Breast epithelium (tissue), 4 donors: Measurements from ENCODE around the gene PIP5KL1. TPM values are rescaled to one million over a fixed set of nuclear protein-coding genes. Genes with fewer than 3 reads are reported as not detected.

Experiments
- DNase-seq, 2 donors: peaks; one replicate each; pipeline ENCODE4 v3.0.0-alpha.2; 2019; ENCODE audit warnings: low spot score in 2 of 2
- H3K27ac ChIP-seq, 2 donors: fragments of 200-600 bp; sonication (generic) in 1 of 2; one replicate each; pipeline ENCODE4 v1.5.1; 2016 to 2019; ENCODE audit warnings: mild to moderate bottlenecking in 1 of 2
- H3K27me3 ChIP-seq, 2 donors: fragments of 200-600 bp; sonication (generic) in 1 of 2; one replicate each; pipeline versions ENCODE4 v1.5.1 to v1.6.0; 2017 to 2019; ENCODE audit warnings: control low read depth in 1 of 2, mild to moderate bottlenecking in 1 of 2
- H3K36me3 ChIP-seq: fragments of 200-600 bp; one replicate; pipeline ENCODE4 v1.5.1; 2019
- H3K4me1 ChIP-seq, 2 donors: fragments of 200-600 bp; sonication (generic); one replicate each; pipeline ENCODE4 v1.5.1; 2016 to 2019; ENCODE audit warnings: control low read depth in 1 of 2
- H3K4me3 ChIP-seq, 3 donors: fragments of 200-600 bp; sonication (generic); 1 replicate in 2 of 3; 2 replicates in 1 of 3; pipeline ENCODE4 v1.5.1; 2016 to 2019; ENCODE audit warnings: mild to moderate bottlenecking in 3 of 3, moderate library complexity in 2 of 3
- H3K9me3 ChIP-seq, 2 donors: fragments of 200-600 bp; sonication (generic) in 1 of 2; one replicate each; pipeline ENCODE4 v1.5.1; 2016 to 2019; ENCODE audit warnings: control low read depth in 1 of 2
- POLR2A ChIP-seq: fragments of 450-650 bp; IDR thresholded peaks from one replicate; pipeline ENCODE4 v1.6.1; 2016; ENCODE audit warnings: antibody characterized with exemption, mild to moderate bottlenecking, moderate library complexity
- POLR2AphosphoS5 ChIP-seq, 3 donors: sonication (generic); formaldehyde crosslinking; IDR thresholded peaks; one replicate each; pipeline ENCODE4 v1.6.1; 2017; ENCODE audit warnings: antibody characterized with exemption in 3 of 3
- intact Hi-C: fragments of 100-400 bp; cut with DNase I; formaldehyde crosslinking; loops from one replicate; pipeline ENCODE4 v1.15.1; 2023; ENCODE audit warnings: low total_unique reads
- total RNA-seq, 3 donors: library from RNA; depleted of rRNA; stranded (reverse); fragments of >200 nt; gene quantifications; one replicate each; pipeline ENCODE4 v1.1.0, GENCODE V29; 2016
- TF ChIP-seq, protein P1 (sequence below), 3 donors: fragments of 450-650 bp; IDR thresholded peaks; one replicate each; pipeline ENCODE4 v1.5.1; 2016 to 2017; ENCODE audit warnings: antibody characterized with exemption in 3 of 3, mild to moderate bottlenecking in 3 of 3, moderate library complexity in 3 of 3

The PIP5KL1 gene
- total RNA-seq, 3 donors from 2014 or later = 2.2 to 10.1 (median 5.2) TPM

GRCh38 chr9:127897193-127897692, 33.3 kb downstream of the PIP5KL1 start:
- Histone ChIP-seq H3K4me1 (peaks cover 0 to 6% of the 10 kb centered on the region in 2 donors), H3K27me3 (no peaks in the 10 kb centered on the region), H3K9me3 (peaks cover 4 to 12% of the 10 kb centered on the region in 2 donors), H3K36me3 (peaks cover 18% of the 10 kb centered on the region), H3K27ac (peak overlapping the region; percentile 87 to 96), H3K4me3 (peak overlapping the region; percentile 91 to 98 (median 93))
- intact Hi-C loops = no loop called here
- DNase-seq = peak; percentile 74 to 78
- TF ChIP-seq POLR2A (no peak), POLR2AphosphoS5 (IDR thresholded peaks at IDR 0.05) (no peak)
- TF ChIP-seq, protein P1, sequence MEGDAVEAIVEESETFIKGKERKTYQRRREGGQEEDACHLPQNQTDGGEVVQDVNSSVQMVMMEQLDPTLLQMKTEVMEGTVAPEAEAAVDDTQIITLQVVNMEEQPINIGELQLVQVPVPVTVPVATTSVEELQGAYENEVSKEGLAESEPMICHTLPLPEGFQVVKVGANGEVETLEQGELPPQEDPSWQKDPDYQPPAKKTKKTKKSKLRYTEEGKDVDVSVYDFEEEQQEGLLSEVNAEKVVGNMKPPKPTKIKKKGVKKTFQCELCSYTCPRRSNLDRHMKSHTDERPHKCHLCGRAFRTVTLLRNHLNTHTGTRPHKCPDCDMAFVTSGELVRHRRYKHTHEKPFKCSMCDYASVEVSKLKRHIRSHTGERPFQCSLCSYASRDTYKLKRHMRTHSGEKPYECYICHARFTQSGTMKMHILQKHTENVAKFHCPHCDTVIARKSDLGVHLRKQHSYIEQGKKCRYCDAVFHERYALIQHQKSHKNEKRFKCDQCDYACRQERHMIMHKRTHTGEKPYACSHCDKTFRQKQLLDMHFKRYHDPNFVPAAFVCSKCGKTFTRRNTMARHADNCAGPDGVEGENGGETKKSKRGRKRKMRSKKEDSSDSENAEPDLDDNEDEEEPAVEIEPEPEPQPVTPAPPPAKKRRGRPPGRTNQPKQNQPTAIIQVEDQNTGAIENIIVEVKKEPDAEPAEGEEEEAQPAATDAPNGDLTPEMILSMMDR (IDR thresholded peaks at IDR 0.05) = no peak

GRCh38 chr9:127896395-127897192, 34.0 kb downstream of the PIP5KL1 start:
- peaks cover 18% of the 10 kb centered on the region for H3K36me3 ChIP-seq
- H3K9me3 ChIP-seq = peaks cover 4 to 12% of the 10 kb centered on the region in 2 donors
- no peaks in the 10 kb centered on the region for H3K27me3 ChIP-seq
- intact Hi-C loops = no loop called here
- peak overlapping the region; percentile 87 to 96 for H3K27ac ChIP-seq
- no peak for DNase-seq
- peaks cover 0 to 6% of the 10 kb centered on the region in 2 donors for H3K4me1 ChIP-seq
- TF ChIP-seq POLR2A (no peak), POLR2AphosphoS5 (IDR thresholded peaks at IDR 0.05) (no peak)
- TF ChIP-seq, protein P1 (IDR thresholded peaks at IDR 0.05) = no peak
- peak overlapping the region; percentile 91 to 98 (median 93) for H3K4me3 ChIP-seq

DNA sequence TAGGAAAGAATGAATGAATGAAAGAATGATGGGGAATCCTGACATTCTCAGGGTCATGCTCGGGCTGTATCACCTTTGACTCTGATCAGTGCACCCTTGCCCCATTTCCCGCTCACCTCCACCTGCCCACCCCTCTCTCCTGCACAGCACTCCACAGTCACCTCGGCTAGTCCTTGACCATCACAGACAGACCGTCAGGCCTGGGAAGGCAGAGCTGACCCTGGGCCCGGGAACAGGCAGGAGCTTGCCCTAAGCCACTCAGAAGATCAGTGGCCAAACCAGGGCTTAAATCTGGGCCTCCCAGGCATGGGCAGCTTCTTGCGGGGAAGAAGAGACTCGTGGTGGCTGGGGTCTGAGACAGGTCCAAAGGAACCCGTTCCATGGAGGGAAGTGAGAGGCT, 34.8 kb downstream of the PIP5KL1 start:
- H3K9me3 ChIP-seq = peaks cover 4 to 12% of the 10 kb centered on the region in 2 donors
- intact Hi-C loops = no loop called here
- peaks cover 0 to 6% of the 10 kb centered on the region in 2 donors for H3K4me1 ChIP-seq
- no peak for TF ChIP-seq POLR2A
- TF ChIP-seq, protein P1 (IDR thresholded peaks at IDR 0.05) = no peak
- TF ChIP-seq POLR2AphosphoS5 (IDR thresholded peaks at IDR 0.05) = no peak
- H3K27ac ChIP-seq = peak overlapping the region in 1 of 2 donors; percentile 96
- peak overlapping the region in 1 of 3 donors; percentile 93 for H3K4me3 ChIP-seq
- no peak for DNase-seq
- H3K27me3 ChIP-seq = no peaks in the 10 kb centered on the region
- H3K36me3 ChIP-seq = peaks cover 18% of the 10 kb centered on the region

- peaks cover 21% of the 10 kb centered on the region for H3K36me3 ChIP-seq
- intact Hi-C loops = no loop called here
Observed at GRCh38 chr9:127893392-127893791, 37.2 kb downstream of the PIP5KL1 start.

More at GRCh38 chr9:127893392-127893791, 37.2 kb downstream of the PIP5KL1 start:
- no peak overlapping the region for H3K4me3 ChIP-seq
- no peak overlapping the region for H3K27ac ChIP-seq
- H3K9me3 ChIP-seq = peaks cover 4 to 12% of the 10 kb centered on the region in 2 donors
- TF ChIP-seq, protein P1 (IDR thresholded peaks at IDR 0.05) = no peak
- TF ChIP-seq POLR2AphosphoS5 (IDR thresholded peaks at IDR 0.05) (no peak), POLR2A (no peak)
- no peak for DNase-seq
- H3K27me3 ChIP-seq = no peaks in the 10 kb centered on the region
- peaks cover 0 to 6% of the 10 kb centered on the region in 2 donors for H3K4me1 ChIP-seq
